ENCODE results near the gene TUBA1A.
"Not testable (repeated sequence)": the region's sequence is repeated elsewhere in the genome, so short reads cannot be mapped to it uniquely, and the experiment has no call there.

TUBA1A gene

GRCh38 chr12:49219417-49220026, 30.6 kb upstream of the TUBA1A start:
- no peak for TF ChIP-seq CTCF (IDR thresholded peaks at IDR 0.05; ENCODE audit: low read depth, low read length)
- DNase-seq (ENCODE audit: extremely low read depth, low read depth), result no peak

DNA sequence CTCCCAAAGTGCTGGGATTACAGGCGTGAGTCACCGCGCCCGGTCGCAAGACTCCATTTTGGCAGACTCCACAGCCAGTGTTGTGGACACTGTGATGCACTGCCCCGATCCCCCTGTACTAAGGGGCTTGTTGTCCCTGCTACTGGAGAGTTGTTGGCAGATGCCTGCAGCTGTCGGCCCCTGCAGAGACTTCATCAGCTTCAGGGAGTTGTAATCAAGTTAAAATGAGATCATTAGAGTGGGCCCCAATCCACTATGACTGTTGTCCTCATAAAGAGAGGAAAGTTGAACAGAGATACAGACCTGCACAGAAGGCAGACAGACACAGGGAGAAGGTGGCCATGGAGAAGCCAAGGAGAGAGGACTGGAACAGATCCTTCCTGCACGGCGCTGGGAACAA, 23.7 kb upstream of the TUBA1A start:
- no peak for DNase-seq (ENCODE audit: extremely low read depth, low read depth)
- TF ChIP-seq CTCF (IDR thresholded peaks at IDR 0.05; ENCODE audit: low read depth, low read length), result no peak

GRCh38 chr12:49210703-49211102, 21.8 kb upstream of the TUBA1A start:
- not testable (repeated sequence) for DNase-seq (ENCODE audit: extremely low read depth, low read depth)

GRCh38 chr12:49208676-49209075, 19.8 kb upstream of the TUBA1A start:
- no peak for TF ChIP-seq CTCF (IDR thresholded peaks at IDR 0.05; ENCODE audit: low read depth, low read length)
- DNase-seq (ENCODE audit: extremely low read depth, low read depth), result no peak

DNA sequence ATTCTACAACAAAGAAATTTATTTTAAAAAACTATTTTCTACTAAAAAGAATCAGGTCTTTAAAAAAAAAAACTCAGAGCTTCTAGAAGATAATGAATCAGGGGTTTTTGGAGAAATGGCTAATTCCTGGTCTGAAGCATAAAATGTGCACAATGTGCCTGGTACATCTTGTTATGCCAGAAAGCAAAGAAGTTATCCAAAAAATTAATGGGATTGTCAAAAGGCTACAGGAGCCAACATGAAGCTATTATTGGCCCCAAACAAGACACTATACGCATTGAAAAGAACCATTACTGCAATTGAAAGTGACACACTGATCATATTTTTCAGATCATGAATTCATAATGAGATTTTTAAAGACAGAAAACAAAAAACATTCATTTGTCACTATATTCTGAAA, 19.3 kb upstream of the TUBA1A start:
- DNase-seq (ENCODE audit: extremely low read depth, low read depth), result no peak
- no peak for TF ChIP-seq CTCF (IDR thresholded peaks at IDR 0.05; ENCODE audit: low read depth, low read length)

DNA sequence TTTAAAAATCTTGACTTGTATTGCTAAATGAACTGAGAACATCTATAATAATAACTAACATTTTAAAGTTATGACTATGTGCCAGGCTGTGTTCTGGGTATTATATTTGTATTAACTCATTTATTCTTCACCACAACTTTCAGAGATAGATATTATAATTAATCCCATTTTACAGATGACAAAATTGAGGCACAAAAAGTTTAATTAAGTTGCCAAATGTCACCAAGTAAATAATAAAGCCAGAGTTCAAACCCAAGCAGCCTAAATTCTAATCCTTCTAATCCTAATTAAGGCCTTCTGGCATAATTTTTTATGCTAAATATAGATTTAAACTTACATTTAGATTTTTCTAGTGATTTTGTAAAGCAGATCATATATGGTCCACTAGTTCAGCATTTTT, 17.5 kb upstream of the TUBA1A start:
- DNase-seq (ENCODE audit: extremely low read depth, low read depth), result no peak
- no peak for TF ChIP-seq CTCF (IDR thresholded peaks at IDR 0.05; ENCODE audit: low read depth, low read length)

DNA sequence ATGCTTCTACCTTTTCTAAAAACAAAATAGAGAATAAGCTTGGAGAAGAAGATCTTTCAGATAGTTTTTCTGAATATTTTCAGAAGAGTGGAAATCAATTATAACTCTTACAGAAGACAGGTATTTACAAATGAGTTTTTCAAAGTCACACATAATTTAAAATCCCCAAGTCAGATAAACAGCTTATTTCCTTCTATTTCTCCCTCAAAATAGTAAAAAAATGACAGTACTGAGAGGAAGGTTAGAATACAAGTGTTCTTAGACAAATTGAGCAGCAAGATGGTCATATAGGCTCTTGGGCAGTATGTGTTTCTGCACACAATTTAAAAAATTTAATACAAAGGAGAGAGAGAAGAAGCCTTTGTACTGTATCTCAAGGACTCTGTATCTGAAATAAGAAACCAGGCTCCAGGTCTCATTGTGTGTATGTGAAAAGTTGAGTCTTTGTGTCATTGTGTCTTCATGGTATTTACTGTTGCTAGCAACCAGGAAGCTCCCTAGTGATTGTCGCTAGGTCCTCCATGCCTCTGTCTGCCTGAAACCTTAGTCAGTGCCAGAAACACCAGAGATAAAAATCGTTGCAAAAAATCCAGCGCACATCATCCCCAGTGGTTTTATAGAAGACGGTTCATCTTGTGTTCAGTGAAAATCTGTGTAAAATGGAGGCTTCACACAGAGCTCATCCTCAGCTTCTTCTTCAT, 12.9 kb upstream of the TUBA1A start:
- DNase-seq (ENCODE audit: extremely low read depth, low read depth), result no peak

More for the DNA sequence above, 12.9 kb upstream of the TUBA1A start:
- no peak for TF ChIP-seq CTCF (IDR thresholded peaks at IDR 0.05; ENCODE audit: low read depth, low read length)

All from AG09319 (cell line).